Bronchial epithelial cell (primary cell): ENCODE measurements around the gene MOV10L1. TPM values are rescaled to one million over a fixed set of nuclear protein-coding genes. Genes with fewer than 3 reads are reported as not detected.

Experiments
- DNase-seq: peaks from one replicate; pipeline ENCODE4 v3.0.0-alpha.2; 2010; ENCODE audit warnings: low read depth
- FAIRE-seq: peaks from 2 replicates; lab custom pipeline; 2011; peaks lifted over from hg19 to GRCh38; lab: Jason Lieb, UNC
- H3K27me3 ChIP-seq: 2 replicates; pipeline ENCODE4 v1.5.1; 2011; ENCODE audit warnings: low read length; ENCODE audit not compliant: control insufficient read depth, insufficient read depth
- H3K36me3 ChIP-seq: 2 replicates; pipeline ENCODE4 v1.5.1; 2011; ENCODE audit warnings: low read length; ENCODE audit not compliant: control insufficient read depth, insufficient read depth
- H3K4me3 ChIP-seq: 2 replicates; pipeline ENCODE4 v1.5.1; 2011; ENCODE audit warnings: mild to moderate bottlenecking, low read depth, low read length, control low read depth
- CTCF ChIP-seq: IDR thresholded peaks from 2 replicates; pipeline ENCODE4 v1.5.1; 2011; ENCODE audit warnings: mild to moderate bottlenecking, moderate library complexity, low read length, control low read depth, inconsistent platforms; ENCODE audit not compliant: insufficient read depth, severe bottlenecking
- total RNA-seq: library from RNA; depleted of rRNA; stranded (reverse); fragments of >200 nt; gene quantifications from 2 replicates; pipeline ENCODE4 v1.2.1, GENCODE V29; 2014

Gene MOV10L1
- total RNA-seq, 1 donor from 2014 or later = 0.26 TPM

- H3K27me3 ChIP-seq = no peaks in the 10 kb centered on the region
- FAIRE-seq (no peak), DNase-seq (no peak)
- no peak overlapping the region for H3K4me3 ChIP-seq
- H3K36me3 ChIP-seq = no peaks in the 10 kb centered on the region
- TF ChIP-seq CTCF = no peak
Observed at GRCh38 chr22:50046019-50046415, 43.8 kb upstream of the MOV10L1 start.

GRCh38 chr22:50046481-50047245, 43.1 kb upstream of the MOV10L1 start:
- Histone ChIP-seq H3K36me3 (no peaks in the 10 kb centered on the region), H3K27me3 (no peaks in the 10 kb centered on the region), H3K4me3 (no peak overlapping the region)
- DNase-seq (no peak), FAIRE-seq (no peak)
- no peak for TF ChIP-seq CTCF

DNA sequence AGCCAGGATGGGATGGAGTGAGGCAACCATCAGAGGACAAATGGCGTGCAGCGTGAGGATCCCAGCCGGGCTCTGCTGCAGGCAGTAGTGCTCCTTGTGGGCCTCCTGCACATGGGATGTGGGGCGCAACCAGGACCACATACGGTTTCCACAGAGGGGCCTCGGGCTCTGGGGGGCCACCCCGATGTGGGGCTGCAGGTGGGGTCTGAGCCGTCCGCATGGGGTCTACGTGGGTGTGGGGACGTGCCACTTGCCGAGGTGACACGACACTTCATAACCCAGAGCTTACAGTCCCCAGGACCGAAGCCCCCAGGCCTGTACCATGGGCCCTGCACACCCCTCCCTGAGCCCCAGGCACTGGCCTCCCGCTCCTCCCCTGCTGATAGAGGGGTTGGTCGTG, 42.5 kb upstream of the MOV10L1 start:
- TF ChIP-seq CTCF = no peak
- no peak for FAIRE-seq
- DNase-seq = no peak
- Histone ChIP-seq H3K27me3 (no peaks in the 10 kb centered on the region), H3K4me3 (no peak overlapping the region), H3K36me3 (no peaks in the 10 kb centered on the region)

DNA sequence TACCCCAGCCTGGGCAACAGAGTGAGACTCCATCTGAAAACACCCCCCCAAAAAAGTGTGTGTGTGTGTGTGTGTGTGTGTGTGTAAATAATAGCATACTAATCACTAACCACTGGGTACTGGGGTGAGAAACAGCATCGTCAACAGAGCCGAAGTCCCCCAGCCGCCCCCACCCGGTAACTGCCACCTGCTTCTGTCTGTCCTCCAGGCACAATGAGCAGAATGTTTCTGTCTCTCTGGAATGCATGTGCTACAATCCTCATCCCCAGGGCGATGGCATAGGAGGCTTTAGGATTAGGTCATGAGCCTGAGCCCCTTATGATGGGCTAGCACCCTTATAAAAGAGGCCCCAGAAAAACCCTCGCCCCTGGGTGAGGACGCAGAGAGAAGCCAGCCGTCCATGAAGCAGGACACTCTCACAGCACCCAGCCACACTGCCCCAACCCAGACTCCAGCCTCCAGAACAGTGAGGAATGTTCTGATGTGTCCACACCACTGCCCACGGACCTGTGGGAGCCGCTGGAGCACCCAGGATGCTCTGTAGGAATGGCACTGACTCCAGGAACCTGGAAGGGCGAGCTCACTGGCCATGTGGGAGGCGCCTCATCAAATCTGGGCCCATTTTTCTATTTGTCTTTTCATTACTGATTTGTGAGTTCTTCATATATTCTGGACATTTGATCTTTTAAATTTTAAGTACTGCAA, 41.6 kb upstream of the MOV10L1 start:
- TF ChIP-seq CTCF = no peak
- no peaks in the 10 kb centered on the region for H3K27me3 ChIP-seq
- no peak for DNase-seq
- no peak overlapping the region for H3K4me3 ChIP-seq
- H3K36me3 ChIP-seq = no peaks in the 10 kb centered on the region
- no peak for FAIRE-seq

- no peaks in the 10 kb centered on the region for H3K27me3 ChIP-seq
Observed at GRCh38 chr22:50048836-50049235, 41.0 kb upstream of the MOV10L1 start.

More at GRCh38 chr22:50048836-50049235, 41.0 kb upstream of the MOV10L1 start:
- DNase-seq (no peak), FAIRE-seq (no peak)
- Histone ChIP-seq H3K4me3 (no peak overlapping the region), H3K36me3 (no peaks in the 10 kb centered on the region)
- no peak for TF ChIP-seq CTCF
